GM23338 (cell line): ENCODE measurements around the gene WARS2. TPM values are rescaled to one million over a fixed set of nuclear protein-coding genes. Genes with fewer than 3 reads are reported as not detected.

ENCODE experiments used
- ATAC-seq: fragments of 200-7000 bp; cut with Tn5 transposase; 3 replicates; pipeline ENCODE4 v1.9.1; 2020
- DNase-seq: peaks from one replicate; pipeline ENCODE4 v3.0.0-alpha.2; 2015; ENCODE audit warnings: low spot score
- H2AFZ ChIP-seq: fragments of 200-600 bp; sonication (generic); 2 replicates; pipeline ENCODE4 v1.8.0; 2016; ENCODE audit warnings: antibody characterized with exemption, mild to moderate bottlenecking, moderate library complexity
- H3F3A ChIP-seq: fragments of 200-600 bp; sonication (generic); replicated peaks from 2 replicates; pipeline ENCODE4 v1.8.0; 2017; ENCODE audit warnings: antibody characterized with exemption, mixed run types, low read depth
- H3K27ac ChIP-seq: fragments of 200-600 bp; sonication (generic); 2 replicates; pipeline ENCODE4 v1.6.1; 2016; ENCODE audit warnings: low read depth
- H3K27me3 ChIP-seq: fragments of 200-600 bp; sonication (generic); 2 replicates; pipeline ENCODE4 v1.8.0; 2016; ENCODE audit warnings: mild to moderate bottlenecking, mixed run types, moderate library complexity; ENCODE audit not compliant: insufficient read depth
- H3K36me3 ChIP-seq: fragments of 200-600 bp; sonication (generic); 2 replicates; pipeline ENCODE4 v1.8.0; 2016; ENCODE audit warnings: mild to moderate bottlenecking; ENCODE audit not compliant: insufficient read depth
- H3K4me1 ChIP-seq: fragments of 200-600 bp; sonication (generic); 2 replicates; pipeline ENCODE4 v1.8.0; 2016; ENCODE audit warnings: mild to moderate bottlenecking, moderate library complexity; ENCODE audit not compliant: insufficient read depth
- H3K4me2 ChIP-seq: fragments of 200-600 bp; sonication (generic); 2 replicates; pipeline ENCODE4 v1.7.1; 2017; ENCODE audit warnings: mixed run types
- H3K4me3 ChIP-seq: fragments of 200-600 bp; sonication (generic); 2 replicates; pipeline ENCODE4 v1.6.1; 2016; ENCODE audit warnings: mixed run types
- H3K79me2 ChIP-seq: fragments of 200-600 bp; sonication (generic); replicated peaks from 2 replicates; pipeline ENCODE4 v1.8.0; 2017; ENCODE audit warnings: mild to moderate bottlenecking; ENCODE audit not compliant: insufficient read depth
- H3K9me2 ChIP-seq: fragments of 200-600 bp; sonication (generic); 2 replicates; pipeline ENCODE4 v1.8.0; 2017; ENCODE audit not compliant: insufficient read depth
- H4K20me1 ChIP-seq: fragments of 200-600 bp; sonication (generic); replicated peaks from 2 replicates; pipeline ENCODE4 v1.8.0; 2017; ENCODE audit warnings: mild to moderate bottlenecking; ENCODE audit not compliant: insufficient read depth
- H3K27ac Mint-ChIP-seq: 2 replicates; pipeline ENCODE4 v1.8.0; 2020; ENCODE audit warnings: inconsistent platforms, mild to moderate bottlenecking, moderate library complexity, mixed read lengths
- H3K27me3 Mint-ChIP-seq: 3 replicates; pipeline ENCODE4 v1.8.0; 2022; ENCODE audit warnings: low read depth, mild to moderate bottlenecking, moderate library complexity, mixed read lengths, inconsistent platforms; ENCODE audit not compliant: insufficient read depth, poor library complexity
- H3K36me3 Mint-ChIP-seq: 3 replicates; pipeline ENCODE4 v1.8.0; 2021; ENCODE audit warnings: low read depth, mild to moderate bottlenecking, inconsistent platforms, moderate library complexity, mixed read lengths
- H3K4me1 Mint-ChIP-seq: 3 replicates; pipeline ENCODE4 v1.8.0; 2020; ENCODE audit warnings: mild to moderate bottlenecking, inconsistent platforms, mixed read lengths
- H3K4me3 Mint-ChIP-seq: 3 replicates; pipeline ENCODE4 v1.8.0; 2021; ENCODE audit warnings: moderate library complexity, mild to moderate bottlenecking, inconsistent platforms, mixed read lengths
- H3K9me3 Mint-ChIP-seq: 3 replicates; pipeline ENCODE4 v1.8.0; 2020; ENCODE audit warnings: moderate library complexity, mild to moderate bottlenecking, inconsistent platforms, mixed read lengths
- CREB1 ChIP-seq: fragments of 250-450 bp; sonication (Bioruptor Pico); IDR thresholded peaks from 2 replicates; pipeline ENCODE4 v1.5.0; 2020; ENCODE audit warnings: low read depth, mild to moderate bottlenecking, moderate library complexity
- CTCF ChIP-seq, 2 experiments: fragments of 200-600 bp in 1 of 2; sonication (generic) in 1 of 2; conservative IDR thresholded peaks; 2 replicates each; pipeline versions ENCODE4 v1.5.1 to v1.6.1; 2016 to 2017; ENCODE audit warnings: antibody characterized with exemption in 2 of 2, low read depth in 2 of 2, mild to moderate bottlenecking in 2 of 2, moderate library complexity in 1 of 2
- ETS1 ChIP-seq: IDR thresholded peaks from 2 replicates; pipeline ENCODE4 v1.6.1; 2016; ENCODE audit warnings: antibody characterized with exemption
- EZH2 ChIP-seq: fragments of 200-600 bp; sonication (generic); IDR thresholded peaks from one replicate; pipeline ENCODE4 v1.8.0; 2017; ENCODE audit warnings: antibody characterized with exemption, mild to moderate bottlenecking, low read depth; ENCODE audit not compliant: unreplicated experiment
- EZH2phosphoT487 ChIP-seq: fragments of 200-600 bp; sonication (generic); IDR thresholded peaks from one replicate; pipeline ENCODE4 v1.8.1; 2018; ENCODE audit warnings: antibody characterized with exemption; ENCODE audit not compliant: unreplicated experiment
- JUNB ChIP-seq: IDR thresholded peaks from one replicate; pipeline ENCODE4 v1.6.1; 2016; ENCODE audit warnings: antibody characterized with exemption; ENCODE audit not compliant: unreplicated experiment
- NANOG ChIP-seq: IDR thresholded peaks from 2 replicates; pipeline ENCODE4 v1.6.1; 2016; ENCODE audit warnings: antibody characterized with exemption, borderline replicate concordance
- POLR2AphosphoS5 ChIP-seq: IDR thresholded peaks from 2 replicates; pipeline ENCODE4 v1.6.1; 2016; ENCODE audit warnings: antibody characterized with exemption, low read depth
- REST ChIP-seq: IDR thresholded peaks from one replicate; pipeline ENCODE4 v1.6.1; 2018; ENCODE audit warnings: antibody characterized with exemption; ENCODE audit not compliant: unreplicated experiment
- STAT1 ChIP-seq: IDR thresholded peaks from one replicate; pipeline ENCODE4 v1.6.1; 2016; ENCODE audit warnings: antibody characterized with exemption; ENCODE audit not compliant: unreplicated experiment
- ZNF114 ChIP-seq: fragments of 250-450 bp; sonication (Bioruptor Pico); IDR thresholded peaks from 2 replicates; pipeline ENCODE4 v1.5.0; 2020; ENCODE audit warnings: mild to moderate bottlenecking, moderate library complexity
- ZNF331 ChIP-seq: fragments of 250-450 bp; sonication (Bioruptor Pico); IDR thresholded peaks from 2 replicates; pipeline ENCODE4 v1.5.0; 2020; ENCODE audit warnings: low read depth, mild to moderate bottlenecking, moderate library complexity
- ZNF462 ChIP-seq: fragments of 250-450 bp; sonication (Bioruptor Pico); IDR thresholded peaks from 2 replicates; pipeline ENCODE4 v1.5.0; 2020; ENCODE audit warnings: mild to moderate bottlenecking, moderate library complexity
- polyA plus RNA-seq: library from polyadenylated mRNA; unstranded; fragments of >200 nt; fragmentation: Nextera tagmentation; extraction: Ambion mirVana; gene quantifications from 2 replicates; pipeline ENCODE4 v1.2.1, GENCODE V29; 2016
- total RNA-seq: library from RNA; depleted of rRNA; stranded (reverse); fragments of >200 nt; shearing (Covaris generic); gene quantifications from 2 replicates; pipeline ENCODE4 v1.2.3, GENCODE V29; 2014

WARS2 gene
- total and polyA plus RNA-seq, 2 experiments from 2014 or later: 6.4 to 12.6 TPM

GRCh38 chr1:119011116-119011515, 129.3 kb downstream of the WARS2 start:
- no peak overlapping the region for H3K27ac ChIP-seq
- H3K27ac Mint-ChIP-seq: no peak overlapping the region
- 0 out of 2 replicates have a peak, but pooled peaks cover 2% of the 10 kb centered on the region for H4K20me1 ChIP-seq
- no peak for TF ChIP-seq NANOG
- TF ChIP-seq EZH2phosphoT487: no peak
- no peak for TF ChIP-seq JUNB
- no peak for TF ChIP-seq POLR2AphosphoS5
- no peak for TF ChIP-seq ZNF462 (CRISPR knock-in tag)
- TF ChIP-seq ZNF331 (CRISPR knock-in tag): no peak
- TF ChIP-seq CREB1 (CRISPR knock-in tag): no peak
- no peak for TF ChIP-seq STAT1
- no peak for TF ChIP-seq ZNF114
- no peak for TF ChIP-seq EZH2
- TF ChIP-seq REST: no peak
- TF ChIP-seq ETS1: no peak
- TF ChIP-seq CTCF (conservative IDR thresholded peaks at IDR 0.05; ENCODE audit: low read depth in 2 of 2): no peak
- peaks cover 16% of the 10 kb centered on the region for H3K9me2 ChIP-seq
- ATAC-seq (no peak), DNase-seq (no peak)
- H3F3A ChIP-seq: peaks cover 3% of the 10 kb centered on the region; the same call in 1 of the 2 replicates
- peaks cover 17% of the 10 kb centered on the region for H3K4me1 Mint-ChIP-seq
- no peak overlapping the region for H2AFZ ChIP-seq
- peaks cover 14% of the 10 kb centered on the region; the same call in 1 of the 2 replicates for H3K4me1 ChIP-seq
- H3K27me3 Mint-ChIP-seq: peaks cover 48% of the 10 kb centered on the region
- no peaks in the 10 kb centered on the region for H3K79me2 ChIP-seq
- no peaks in the 10 kb centered on the region for H3K36me3 ChIP-seq
- no peak overlapping the region for H3K4me3 ChIP-seq
- no peaks in the 10 kb centered on the region; the same call in 2 of the 3 replicates for H3K36me3 Mint-ChIP-seq
- H3K4me3 Mint-ChIP-seq: no peak overlapping the region
- peaks cover 51% of the 10 kb centered on the region for H3K27me3 ChIP-seq
- H3K9me3 Mint-ChIP-seq: peaks cover 2% of the 10 kb centered on the region; the same call in 1 of the 3 replicates
- H3K4me2 ChIP-seq: no peak overlapping the region
